HEK293 (cell line): ENCODE measurements around the gene RGS11.

Source experiments
- KLF10 ChIP-seq: fragments of 450-650 bp; IDR thresholded peaks from 2 replicates; pipeline ENCODE4 v1.5.1; 2018; ENCODE audit warnings: missing biosample characterization, mild to moderate bottlenecking, missing genetic modification characterization
- SP7 ChIP-seq: fragments of 450-650 bp; formaldehyde crosslinking; IDR thresholded peaks from 2 replicates; pipeline ENCODE4 v1.5.1; 2016; ENCODE audit warnings: missing biosample characterization, missing genetic modification characterization
- ZBTB1 ChIP-seq: fragments of 450-650 bp; formaldehyde crosslinking; IDR thresholded peaks from 2 replicates; pipeline ENCODE4 v1.5.1; 2016; ENCODE audit warnings: missing biosample characterization, missing genetic modification characterization
- ZBTB44 ChIP-seq: fragments of 450-650 bp; IDR thresholded peaks from 2 replicates; pipeline ENCODE4 v1.5.1; 2018; ENCODE audit warnings: missing biosample characterization, mild to moderate bottlenecking, missing genetic modification characterization
- ZNF239 ChIP-seq: fragments of 450-650 bp; formaldehyde crosslinking; IDR thresholded peaks from 2 replicates; pipeline ENCODE4 v1.5.1; 2016; ENCODE audit warnings: missing biosample characterization, missing genetic modification characterization
- ZNF280C ChIP-seq: fragments of 450-650 bp; formaldehyde crosslinking; IDR thresholded peaks from 2 replicates; pipeline ENCODE4 v1.5.1; 2016; ENCODE audit warnings: missing biosample characterization, missing genetic modification characterization
- ZNF555 ChIP-seq: fragments of 450-650 bp; formaldehyde crosslinking; conservative IDR thresholded peaks from 2 replicates; pipeline ENCODE4 v1.5.1; 2017; ENCODE audit warnings: missing biosample characterization, mild to moderate bottlenecking, missing genetic modification characterization, inconsistent platforms
- TF ChIP-seq, protein P1 (sequence below): fragments of 450-650 bp; formaldehyde crosslinking; IDR thresholded peaks from 2 replicates; pipeline ENCODE4 v1.5.1; 2016; ENCODE audit warnings: missing biosample characterization, missing genetic modification characterization
- TF ChIP-seq, protein P2 (sequence below): fragments of 450-650 bp; formaldehyde crosslinking; IDR thresholded peaks from 2 replicates; pipeline ENCODE4 v1.5.1; 2016; ENCODE audit warnings: missing biosample characterization, missing genetic modification characterization

DNA sequence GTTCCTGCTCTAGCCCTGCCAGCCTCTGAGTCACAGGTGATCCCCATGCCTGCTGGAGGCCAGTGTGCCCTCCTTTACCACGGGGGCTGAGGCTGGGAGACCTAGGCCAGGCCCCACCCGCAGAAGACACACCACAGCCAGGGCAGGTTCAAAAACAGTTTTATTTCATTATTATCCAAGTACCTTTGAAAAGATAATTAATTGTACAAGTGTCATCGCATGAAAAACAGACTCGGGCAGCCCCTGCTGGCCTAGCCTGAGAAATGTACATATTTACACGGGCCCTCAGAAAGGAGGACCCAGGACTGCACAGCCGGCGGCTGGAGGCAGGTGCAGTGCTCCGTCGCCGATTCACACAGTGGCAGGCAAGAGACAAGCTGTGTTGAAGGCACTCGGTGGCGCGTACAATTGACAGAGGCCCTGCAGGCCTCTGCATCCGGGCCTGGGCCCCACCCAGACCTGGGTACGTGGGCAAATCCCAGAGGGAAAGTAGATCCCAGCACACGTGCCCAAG, 11.6 kb upstream of the RGS11 start:
- TF ChIP-seq ZBTB44 (tag by site-specific recombination) (no peak), KLF10 (no peak), ZNF239 (no peak), ZNF555 (no peak), ZBTB1 (tag by site-specific recombination) (no peak), SP7 (tag by site-specific recombination) (no peak), ZNF280C (tag by site-specific recombination) (no peak)
- TF ChIP-seq, protein P1, sequence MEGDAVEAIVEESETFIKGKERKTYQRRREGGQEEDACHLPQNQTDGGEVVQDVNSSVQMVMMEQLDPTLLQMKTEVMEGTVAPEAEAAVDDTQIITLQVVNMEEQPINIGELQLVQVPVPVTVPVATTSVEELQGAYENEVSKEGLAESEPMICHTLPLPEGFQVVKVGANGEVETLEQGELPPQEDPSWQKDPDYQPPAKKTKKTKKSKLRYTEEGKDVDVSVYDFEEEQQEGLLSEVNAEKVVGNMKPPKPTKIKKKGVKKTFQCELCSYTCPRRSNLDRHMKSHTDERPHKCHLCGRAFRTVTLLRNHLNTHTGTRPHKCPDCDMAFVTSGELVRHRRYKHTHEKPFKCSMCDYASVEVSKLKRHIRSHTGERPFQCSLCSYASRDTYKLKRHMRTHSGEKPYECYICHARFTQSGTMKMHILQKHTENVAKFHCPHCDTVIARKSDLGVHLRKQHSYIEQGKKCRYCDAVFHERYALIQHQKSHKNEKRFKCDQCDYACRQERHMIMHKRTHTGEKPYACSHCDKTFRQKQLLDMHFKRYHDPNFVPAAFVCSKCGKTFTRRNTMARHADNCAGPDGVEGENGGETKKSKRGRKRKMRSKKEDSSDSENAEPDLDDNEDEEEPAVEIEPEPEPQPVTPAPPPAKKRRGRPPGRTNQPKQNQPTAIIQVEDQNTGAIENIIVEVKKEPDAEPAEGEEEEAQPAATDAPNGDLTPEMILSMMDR (tag by site-specific recombination): no peak
- TF ChIP-seq, protein P2, sequence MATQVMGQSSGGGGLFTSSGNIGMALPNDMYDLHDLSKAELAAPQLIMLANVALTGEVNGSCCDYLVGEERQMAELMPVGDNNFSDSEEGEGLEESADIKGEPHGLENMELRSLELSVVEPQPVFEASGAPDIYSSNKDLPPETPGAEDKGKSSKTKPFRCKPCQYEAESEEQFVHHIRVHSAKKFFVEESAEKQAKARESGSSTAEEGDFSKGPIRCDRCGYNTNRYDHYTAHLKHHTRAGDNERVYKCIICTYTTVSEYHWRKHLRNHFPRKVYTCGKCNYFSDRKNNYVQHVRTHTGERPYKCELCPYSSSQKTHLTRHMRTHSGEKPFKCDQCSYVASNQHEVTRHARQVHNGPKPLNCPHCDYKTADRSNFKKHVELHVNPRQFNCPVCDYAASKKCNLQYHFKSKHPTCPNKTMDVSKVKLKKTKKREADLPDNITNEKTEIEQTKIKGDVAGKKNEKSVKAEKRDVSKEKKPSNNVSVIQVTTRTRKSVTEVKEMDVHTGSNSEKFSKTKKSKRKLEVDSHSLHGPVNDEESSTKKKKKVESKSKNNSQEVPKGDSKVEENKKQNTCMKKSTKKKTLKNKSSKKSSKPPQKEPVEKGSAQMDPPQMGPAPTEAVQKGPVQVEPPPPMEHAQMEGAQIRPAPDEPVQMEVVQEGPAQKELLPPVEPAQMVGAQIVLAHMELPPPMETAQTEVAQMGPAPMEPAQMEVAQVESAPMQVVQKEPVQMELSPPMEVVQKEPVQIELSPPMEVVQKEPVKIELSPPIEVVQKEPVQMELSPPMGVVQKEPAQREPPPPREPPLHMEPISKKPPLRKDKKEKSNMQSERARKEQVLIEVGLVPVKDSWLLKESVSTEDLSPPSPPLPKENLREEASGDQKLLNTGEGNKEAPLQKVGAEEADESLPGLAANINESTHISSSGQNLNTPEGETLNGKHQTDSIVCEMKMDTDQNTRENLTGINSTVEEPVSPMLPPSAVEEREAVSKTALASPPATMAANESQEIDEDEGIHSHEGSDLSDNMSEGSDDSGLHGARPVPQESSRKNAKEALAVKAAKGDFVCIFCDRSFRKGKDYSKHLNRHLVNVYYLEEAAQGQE (tag by site-specific recombination): no peak
